ENCODE results near the gene AMMECR1.

Gene AMMECR1

GRCh38 chrX:110194977-110195376 lies 122.9 kb downstream of the AMMECR1 start:
- Histone ChIP-seq H3K27ac (no peak overlapping the region), H4K20me1 (ENCODE audit: insufficient read depth) (no peaks in the 10 kb centered on the region), H3K79me2 (ENCODE audit: insufficient read depth, low read depth) (no peaks in the 10 kb centered on the region), H2AFZ (ENCODE audit: low read depth) (no peak overlapping the region), H3K9ac (no peak overlapping the region), H3K4me2 (no peak overlapping the region), H3K36me3 (ENCODE audit: insufficient read depth) (no peaks in the 10 kb centered on the region), H3K27me3 (ENCODE audit: insufficient read depth, low read depth) (no peaks in the 10 kb centered on the region), H3K4me1 (ENCODE audit: low read depth, poor library complexity, severe bottlenecking) (no peaks in the 10 kb centered on the region), H3K4me3 (IDR thresholded peaks at IDR 0.05; ENCODE audit: insufficient read depth, low read depth, low read length) (no peak overlapping the region)
- TF ChIP-seq CTCF (conservative IDR thresholded peaks at IDR 0.05; ENCODE audit: low read depth, low read length): no peak

GRCh38 chrX:110192516-110192915 lies 125.4 kb downstream of the AMMECR1 start:
- Histone ChIP-seq H2AFZ (ENCODE audit: low read depth) (no peak overlapping the region), H3K4me1 (ENCODE audit: low read depth, poor library complexity, severe bottlenecking) (no peaks in the 10 kb centered on the region), H3K79me2 (ENCODE audit: insufficient read depth, low read depth) (no peaks in the 10 kb centered on the region), H3K4me2 (no peak overlapping the region), H4K20me1 (ENCODE audit: insufficient read depth) (no peaks in the 10 kb centered on the region), H3K9ac (no peak overlapping the region), H3K27me3 (ENCODE audit: insufficient read depth, low read depth) (no peaks in the 10 kb centered on the region), H3K27ac (no peak overlapping the region), H3K36me3 (ENCODE audit: insufficient read depth) (no peaks in the 10 kb centered on the region), H3K4me3 (IDR thresholded peaks at IDR 0.05; ENCODE audit: insufficient read depth, low read depth, low read length) (no peak overlapping the region)
- TF ChIP-seq CTCF (conservative IDR thresholded peaks at IDR 0.05; ENCODE audit: low read depth, low read length): no peak

GRCh38 chrX:110188701-110189558 lies 129.0 kb downstream of the AMMECR1 start:
- H3K27me3 ChIP-seq (ENCODE audit: insufficient read depth, low read depth): no peaks in the 10 kb centered on the region
- no peak overlapping the region for H2AFZ ChIP-seq (ENCODE audit: low read depth)
- no peak overlapping the region for H3K9ac ChIP-seq
- H3K4me2 ChIP-seq: no peak overlapping the region
- H3K36me3 ChIP-seq (ENCODE audit: insufficient read depth): no peaks in the 10 kb centered on the region
- H3K4me1 ChIP-seq (ENCODE audit: low read depth, poor library complexity, severe bottlenecking): no peaks in the 10 kb centered on the region
- H3K27ac ChIP-seq: no peak overlapping the region
- H3K79me2 ChIP-seq (ENCODE audit: insufficient read depth, low read depth): no peaks in the 10 kb centered on the region
- H3K4me3 ChIP-seq (IDR thresholded peaks at IDR 0.05; ENCODE audit: insufficient read depth, low read depth, low read length): no peak overlapping the region
- H4K20me1 ChIP-seq (ENCODE audit: insufficient read depth): no peaks in the 10 kb centered on the region
- no peak for TF ChIP-seq CTCF (conservative IDR thresholded peaks at IDR 0.05; ENCODE audit: low read depth, low read length)

- Histone ChIP-seq H3K4me3 (IDR thresholded peaks at IDR 0.05; ENCODE audit: insufficient read depth, low read depth, low read length) (no peak overlapping the region), H3K36me3 (ENCODE audit: insufficient read depth) (no peaks in the 10 kb centered on the region), H3K4me1 (ENCODE audit: low read depth, poor library complexity, severe bottlenecking) (no peaks in the 10 kb centered on the region), H3K9ac (no peak overlapping the region), H3K27ac (no peak overlapping the region), H3K4me2 (no peak overlapping the region), H2AFZ (ENCODE audit: low read depth) (no peak overlapping the region), H3K27me3 (ENCODE audit: insufficient read depth, low read depth) (no peaks in the 10 kb centered on the region), H4K20me1 (ENCODE audit: insufficient read depth) (no peaks in the 10 kb centered on the region), H3K79me2 (ENCODE audit: insufficient read depth, low read depth) (no peaks in the 10 kb centered on the region)
- TF ChIP-seq CTCF (conservative IDR thresholded peaks at IDR 0.05; ENCODE audit: low read depth, low read length): no peak
Observed at GRCh38 chrX:110183314-110183713, 134.6 kb downstream of the AMMECR1 start.
